H9 (cell line): ENCODE measurements around the gene SCNN1G. TPM values are rescaled to one million over a fixed set of nuclear protein-coding genes. Genes with fewer than 3 reads are reported as not detected.

Experiments
- DNase-seq: peaks from one replicate; pipeline ENCODE4 v3.0.0-alpha.2; 2017
- H2AFZ ChIP-seq: one replicate; pipeline ENCODE4 v1.6.1; 2013; ENCODE audit warnings: mild to moderate bottlenecking, low read length, control low read depth, moderate library complexity
- H2AK5ac ChIP-seq: 2 replicates; pipeline ENCODE4 v1.6.1; 2013; ENCODE audit warnings: low read length, control low read depth, mixed read lengths; ENCODE audit not compliant: insufficient read length
- H2BK120ac ChIP-seq: one replicate; pipeline ENCODE4 v1.6.1; 2013; ENCODE audit warnings: low read depth, mild to moderate bottlenecking, low read length, control low read depth, inconsistent platforms; ENCODE audit not compliant: poor library complexity, severe bottlenecking
- H2BK12ac ChIP-seq: 2 replicates; pipeline ENCODE4 v1.6.1; 2013; ENCODE audit warnings: low read length, control low read depth, mixed read lengths, low read depth; ENCODE audit not compliant: insufficient read length
- H2BK15ac ChIP-seq: 2 replicates; pipeline ENCODE4 v1.6.1; 2013; ENCODE audit warnings: low read depth, low read length, control low read depth
- H2BK20ac ChIP-seq: one replicate; pipeline ENCODE4 v1.6.1; 2013; ENCODE audit warnings: low read depth, mild to moderate bottlenecking, low read length, control low read depth, inconsistent platforms; ENCODE audit not compliant: poor library complexity, severe bottlenecking
- H2BK5ac ChIP-seq: 2 replicates; pipeline ENCODE4 v1.6.1; 2013; ENCODE audit warnings: low read length, control low read depth, mixed read lengths; ENCODE audit not compliant: insufficient read length
- H3K14ac ChIP-seq: 2 replicates; pipeline ENCODE4 v1.6.1; 2013; ENCODE audit warnings: low read length, control low read depth; ENCODE audit not compliant: insufficient read depth
- H3K18ac ChIP-seq: 2 replicates; pipeline ENCODE4 v1.6.1; 2013; ENCODE audit warnings: low read depth, mild to moderate bottlenecking, mixed read lengths, low read length, control low read depth; ENCODE audit not compliant: insufficient read length
- H3K23ac ChIP-seq: 2 replicates; pipeline ENCODE4 v1.6.1; 2013; ENCODE audit warnings: low read length, control low read depth, mixed read lengths, low read depth; ENCODE audit not compliant: insufficient read length
- H3K23me2 ChIP-seq: 2 replicates; pipeline ENCODE4 v1.6.1; 2013; ENCODE audit warnings: low read depth, mild to moderate bottlenecking, mixed read lengths, low read length, control low read depth; ENCODE audit not compliant: insufficient read length, poor library complexity, severe bottlenecking
- H3K27ac ChIP-seq: 2 replicates; pipeline ENCODE4 v1.5.1; 2013; ENCODE audit warnings: low read length, control low read depth, mixed read lengths, low read depth; ENCODE audit not compliant: insufficient read length
- H3K27me3 ChIP-seq: 2 replicates; pipeline ENCODE4 v1.6.1; 2013; ENCODE audit warnings: low read length, control low read depth, inconsistent platforms; ENCODE audit not compliant: insufficient read depth
- H3K4ac ChIP-seq: 2 replicates; pipeline ENCODE4 v1.6.1; 2013; ENCODE audit warnings: low read depth, mild to moderate bottlenecking, control low read depth, inconsistent platforms, low read length, moderate library complexity
- H3K4me1 ChIP-seq: 2 replicates; pipeline ENCODE4 v1.6.1; 2013; ENCODE audit warnings: low read length, control low read depth, inconsistent platforms; ENCODE audit not compliant: insufficient read depth
- H3K4me2 ChIP-seq: 2 replicates; pipeline ENCODE4 v1.6.1; 2013; ENCODE audit warnings: low read length, control low read depth, mixed read lengths; ENCODE audit not compliant: insufficient read length, insufficient read depth
- H3K56ac ChIP-seq: 2 replicates; pipeline ENCODE4 v1.6.1; 2013; ENCODE audit warnings: low read depth, mild to moderate bottlenecking, mixed read lengths, low read length, control low read depth; ENCODE audit not compliant: insufficient read length
- H3K79me1 ChIP-seq: 2 replicates; pipeline ENCODE4 v1.6.1; 2013; ENCODE audit warnings: low read depth, mild to moderate bottlenecking, moderate library complexity, low read length, control low read depth, inconsistent platforms; ENCODE audit not compliant: insufficient read depth, poor library complexity, severe bottlenecking
- H3K79me2 ChIP-seq: 2 replicates; pipeline ENCODE4 v1.6.1; 2013; ENCODE audit warnings: low read length, control low read depth, inconsistent platforms; ENCODE audit not compliant: insufficient read depth
- H3K9ac ChIP-seq: 2 replicates; pipeline ENCODE4 v1.6.1; 2013; ENCODE audit warnings: low read length, control low read depth, mixed read lengths; ENCODE audit not compliant: insufficient read length; ENCODE audit errors: extremely low read depth
- H3K9me3 ChIP-seq: one replicate; pipeline ENCODE4 v1.6.1; 2013; ENCODE audit warnings: low read depth, low read length, inconsistent platforms; ENCODE audit not compliant: control insufficient read depth
- H3T11ph ChIP-seq: one replicate; pipeline ENCODE4 v1.6.1; 2013; ENCODE audit warnings: mild to moderate bottlenecking, low read length, control low read depth, inconsistent platforms
- H4K20me1 ChIP-seq: one replicate; pipeline ENCODE4 v1.6.1; 2013; ENCODE audit not compliant: control insufficient read depth, insufficient read length, insufficient read depth
- H4K5ac ChIP-seq: 2 replicates; pipeline ENCODE4 v1.6.1; 2013; ENCODE audit warnings: low read depth, mild to moderate bottlenecking, mixed read lengths, low read length, control low read depth; ENCODE audit not compliant: insufficient read length
- H4K8ac ChIP-seq: replicated peaks from 2 replicates; pipeline ENCODE4 v1.6.1; 2013; ENCODE audit warnings: low read length, control low read depth, mixed read lengths, low read depth; ENCODE audit not compliant: insufficient read length
- H4K91ac ChIP-seq: 2 replicates; pipeline ENCODE4 v1.6.1; 2013; ENCODE audit warnings: low read depth, mild to moderate bottlenecking, moderate library complexity, mixed read lengths, low read length, control low read depth; ENCODE audit not compliant: insufficient read length
- H3K27ac Mint-ChIP-seq, 3 experiments: 2 replicates in 2 of 3; 3 replicates in 1 of 3; pipeline ENCODE4 v1.8.0; 2020 to 2021; ENCODE audit warnings: mixed read lengths in 3 of 3, mild to moderate bottlenecking in 1 of 3, moderate library complexity in 1 of 3
- H3K27me3 Mint-ChIP-seq: 2 replicates; pipeline ENCODE4 v1.8.0; 2021; ENCODE audit warnings: low read depth, mild to moderate bottlenecking, moderate library complexity, mixed read lengths
- H3K36me3 Mint-ChIP-seq, 3 experiments: 2 replicates in 2 of 3; 3 replicates in 1 of 3; pipeline ENCODE4 v1.8.0; 2020 to 2021; ENCODE audit warnings: low read depth in 3 of 3, mixed read lengths in 3 of 3; ENCODE audit not compliant: insufficient read depth in 1 of 3
- H3K4me1 Mint-ChIP-seq, 2 experiments: 2 replicates each; pipeline ENCODE4 v1.8.0; 2020; ENCODE audit warnings: mixed read lengths in 2 of 2
- H3K4me3 Mint-ChIP-seq, 2 experiments: 2 replicates in 1 of 2; 3 replicates in 1 of 2; pipeline ENCODE4 v1.8.0; 2020 to 2021; ENCODE audit warnings: mild to moderate bottlenecking in 2 of 2, mixed read lengths in 2 of 2, moderate library complexity in 1 of 2
- H3K9me3 Mint-ChIP-seq, 2 experiments: 2 replicates in 1 of 2; 3 replicates in 1 of 2; pipeline ENCODE4 v1.8.0; 2020; ENCODE audit warnings: mild to moderate bottlenecking in 2 of 2, mixed read lengths in 2 of 2, moderate library complexity in 1 of 2
- WGBS: extraction: QIAGEN DNeasy Blood & Tissue Kit; methylation state at CpG from one replicate; pipeline ENCODE4 v1.1.7; 2013; ENCODE audit warnings: missing lambda C conversion rate, low lambda C conversion rate, mixed read lengths; ENCODE audit not compliant: insufficient read length; ENCODE audit errors: extremely low coverage; 5-methylcytosine and 5-hydroxymethylcytosine counted together
- total RNA-seq: library from RNA; stranded (reverse); gene quantifications from 2 replicates; pipeline ENCODE4 v1.2.1, GENCODE V29; 2021
- TF ChIP-seq, protein P1 (sequence below): fragments of 200-600 bp; sonication (generic); conservative IDR thresholded peaks from 3 replicates; pipeline ENCODE4 v1.8.0; 2021; ENCODE audit warnings: antibody characterized with exemption, mild to moderate bottlenecking

The SCNN1G gene
- total RNA-seq, 1 experiment from 2014 or later, result 0.74 TPM

DNA sequence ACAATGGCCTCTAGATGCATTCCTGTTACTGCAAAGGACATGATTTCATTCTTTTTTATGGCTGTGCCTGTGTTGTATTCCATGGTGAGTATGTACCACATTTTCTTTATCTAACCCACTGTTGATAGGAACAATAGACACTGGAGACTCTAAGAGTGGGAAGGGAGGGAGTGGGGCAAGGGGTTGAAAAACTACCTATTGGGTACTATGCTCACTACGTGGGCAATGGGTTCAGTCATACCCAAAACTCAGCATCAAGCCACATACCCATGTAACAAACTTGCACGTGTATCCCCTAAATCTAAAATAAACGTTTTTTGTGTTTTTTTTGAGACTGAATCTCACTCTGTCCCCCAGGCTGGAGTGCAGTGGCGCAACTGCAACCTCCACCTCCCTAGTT, 72.5 kb downstream of the SCNN1G start:
- Histone ChIP-seq H3K4me1 (no peaks in the 10 kb centered on the region), H3K18ac (no peak overlapping the region), H2BK120ac (no peak overlapping the region), H3K56ac (no peak overlapping the region), H4K91ac (no peak overlapping the region), H3K27me3 (no peaks in the 10 kb centered on the region), H3K23ac (no peak overlapping the region), H3K9me3 (no peaks in the 10 kb centered on the region), H3T11ph (no peak overlapping the region), H4K8ac (no peak overlapping the region), H3K9ac (no peak overlapping the region), H3K14ac (no peak overlapping the region), H2AK5ac (no peak overlapping the region), H2BK12ac (no peak overlapping the region), H2BK5ac (no peak overlapping the region), H4K20me1 (no peaks in the 10 kb centered on the region), H3K4me2 (no peak overlapping the region), H2BK15ac (no peak overlapping the region), H3K27ac (no peak overlapping the region), H4K5ac (no peak overlapping the region), H3K79me1 (no peaks in the 10 kb centered on the region), H2BK20ac (no peak overlapping the region), H3K23me2 (no peaks in the 10 kb centered on the region), H3K4ac (no peak overlapping the region), H2AFZ (no peak overlapping the region), H3K79me2 (no peaks in the 10 kb centered on the region)
- Mint-ChIP-seq H3K4me3 (no peak overlapping the region), H3K9me3 (peaks cover 9% of the 10 kb centered on the region in 2 experiments; a peak in 4 of 5 replicates), H3K4me1 (no peaks in the 10 kb centered on the region), H3K36me3 (no peaks in the 10 kb centered on the region; a peak in 2 of 7 replicates), H3K27me3 (peaks cover 5% of the 10 kb centered on the region), H3K27ac (no peak overlapping the region)
- no CpG with 5 or more reads among the region's 4 CpGs for WGBS
- no peak for DNase-seq
- TF ChIP-seq, protein P1, sequence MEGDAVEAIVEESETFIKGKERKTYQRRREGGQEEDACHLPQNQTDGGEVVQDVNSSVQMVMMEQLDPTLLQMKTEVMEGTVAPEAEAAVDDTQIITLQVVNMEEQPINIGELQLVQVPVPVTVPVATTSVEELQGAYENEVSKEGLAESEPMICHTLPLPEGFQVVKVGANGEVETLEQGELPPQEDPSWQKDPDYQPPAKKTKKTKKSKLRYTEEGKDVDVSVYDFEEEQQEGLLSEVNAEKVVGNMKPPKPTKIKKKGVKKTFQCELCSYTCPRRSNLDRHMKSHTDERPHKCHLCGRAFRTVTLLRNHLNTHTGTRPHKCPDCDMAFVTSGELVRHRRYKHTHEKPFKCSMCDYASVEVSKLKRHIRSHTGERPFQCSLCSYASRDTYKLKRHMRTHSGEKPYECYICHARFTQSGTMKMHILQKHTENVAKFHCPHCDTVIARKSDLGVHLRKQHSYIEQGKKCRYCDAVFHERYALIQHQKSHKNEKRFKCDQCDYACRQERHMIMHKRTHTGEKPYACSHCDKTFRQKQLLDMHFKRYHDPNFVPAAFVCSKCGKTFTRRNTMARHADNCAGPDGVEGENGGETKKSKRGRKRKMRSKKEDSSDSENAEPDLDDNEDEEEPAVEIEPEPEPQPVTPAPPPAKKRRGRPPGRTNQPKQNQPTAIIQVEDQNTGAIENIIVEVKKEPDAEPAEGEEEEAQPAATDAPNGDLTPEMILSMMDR, result no peak
